Activated CD4-positive, alpha-beta T cell treated with anti-CD3 and anti-CD28 coated beads, Interleukin-2, amount 50 U/mL, for 4 hours (primary cell): Measurements from ENCODE around the gene PRRC2B.
A peak's percentile ranks its signal among the peaks of the same experiment; 100 is the strongest.
"Not testable (repeated sequence)": the region's sequence is repeated elsewhere in the genome, so short reads cannot be mapped to it uniquely, and the experiment has no call there.

Source experiments
- DNase-seq, 2 experiments: peaks; one replicate each; pipeline ENCODE4 v3.0.0-alpha.2; 2020

PRRC2B gene

DNA sequence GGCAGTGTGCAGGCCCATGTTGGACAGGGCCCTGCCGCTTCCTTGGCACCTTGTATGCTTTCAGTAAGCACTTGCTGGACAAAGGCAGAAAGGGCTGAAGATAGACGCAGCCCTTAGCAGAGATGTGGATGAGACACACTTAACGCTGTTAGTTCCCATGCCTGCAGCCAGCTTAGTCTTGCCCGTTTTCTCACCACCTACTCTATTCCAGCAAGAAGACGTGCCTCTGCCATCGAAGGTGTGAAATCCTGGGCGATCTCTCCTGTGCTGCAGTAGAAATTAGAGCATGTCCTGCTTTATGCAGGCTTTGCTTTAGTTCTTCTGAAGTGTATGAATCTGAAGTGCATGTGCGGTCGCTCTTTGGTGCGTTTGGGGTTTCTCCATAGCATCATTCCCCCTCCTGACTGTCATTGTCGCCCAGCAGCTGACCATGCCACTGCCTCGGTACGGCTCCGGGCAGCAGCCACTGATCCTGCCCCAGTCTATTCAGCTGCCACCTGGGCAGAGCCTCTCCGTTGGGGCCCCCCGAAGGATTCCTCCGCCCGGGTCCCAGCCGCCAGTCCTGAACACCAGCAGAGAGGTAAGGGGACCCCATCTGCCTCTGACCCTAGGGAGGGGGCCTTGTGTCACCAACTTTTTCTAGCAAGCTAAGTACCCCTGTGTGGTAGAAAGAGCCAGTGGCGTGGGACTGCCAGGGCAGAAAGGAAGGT lies 97.3 kb downstream of the PRRC2B start:
- no peak for DNase-seq

DNA sequence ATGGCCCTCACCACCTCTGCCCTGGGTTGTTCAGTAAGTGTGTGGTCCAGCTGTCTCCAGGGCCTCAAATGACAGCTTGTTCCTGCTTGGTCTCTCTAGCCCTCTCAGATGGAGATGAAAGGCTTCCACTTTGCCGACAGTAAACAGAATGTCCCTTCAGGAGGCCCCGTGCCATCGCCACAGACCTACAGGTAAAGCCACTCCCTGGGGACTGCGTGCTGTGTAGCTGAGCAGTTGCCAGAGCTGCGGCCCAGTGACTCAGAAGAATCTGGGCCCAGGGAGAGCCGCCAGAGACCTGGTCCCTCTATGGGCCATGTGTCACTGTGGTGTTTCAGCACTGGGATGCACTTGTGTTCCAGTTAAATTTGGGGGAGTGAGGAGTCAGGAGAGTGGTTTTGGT lies 98.2 kb downstream of the PRRC2B start:
- DNase-seq = no peak

DNA sequence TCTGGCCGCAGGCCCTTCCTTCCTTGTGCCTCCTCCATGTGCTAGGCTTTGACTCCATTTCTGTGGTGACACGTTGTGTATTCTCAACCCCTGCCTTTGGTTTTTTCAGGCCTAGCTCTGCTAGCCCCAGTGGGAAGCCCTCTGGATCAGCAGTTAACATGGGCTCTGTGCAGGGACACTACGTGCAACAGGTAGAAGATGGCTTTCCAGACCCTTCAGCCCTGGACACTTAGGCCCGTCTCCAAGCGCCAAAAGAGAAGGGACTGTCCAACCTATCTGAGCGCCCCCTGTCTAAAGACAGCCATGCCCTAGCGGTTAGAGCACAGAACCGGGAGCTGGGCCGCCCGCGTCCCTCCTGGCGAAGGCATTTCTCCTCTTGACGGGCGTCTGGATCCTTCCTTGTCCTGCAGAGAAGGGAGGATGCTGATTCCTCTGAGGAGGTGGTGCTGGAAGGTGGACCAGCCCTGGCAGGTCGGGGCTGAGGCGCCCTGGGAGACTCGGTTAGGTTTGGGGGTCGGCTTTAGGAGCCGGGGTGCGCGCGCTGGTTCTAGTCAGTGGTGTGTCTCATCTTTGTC lies 100.5 kb downstream of the PRRC2B start:
- DNase-seq = no peak

DNA sequence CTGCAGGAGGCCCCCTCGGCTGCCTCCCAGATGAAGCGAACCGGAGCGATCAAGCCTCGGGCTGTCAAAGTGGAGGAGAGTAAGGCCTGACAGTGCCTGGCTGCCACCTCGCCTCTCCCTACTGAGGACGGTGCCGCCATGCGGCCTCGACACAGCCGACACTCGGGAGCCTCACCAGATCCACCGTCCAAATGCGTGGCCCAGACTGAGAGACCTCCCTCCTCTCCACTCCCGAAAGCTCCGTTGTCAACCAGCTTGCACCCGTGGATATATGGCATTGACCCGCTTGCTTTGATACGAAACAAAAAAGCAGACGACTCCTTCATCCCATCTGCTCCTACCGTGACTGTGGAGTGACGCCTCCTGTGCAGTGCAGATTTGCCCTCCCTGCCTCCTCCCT lies 101.9 kb downstream of the PRRC2B start:
- DNase-seq = no peak

DNA sequence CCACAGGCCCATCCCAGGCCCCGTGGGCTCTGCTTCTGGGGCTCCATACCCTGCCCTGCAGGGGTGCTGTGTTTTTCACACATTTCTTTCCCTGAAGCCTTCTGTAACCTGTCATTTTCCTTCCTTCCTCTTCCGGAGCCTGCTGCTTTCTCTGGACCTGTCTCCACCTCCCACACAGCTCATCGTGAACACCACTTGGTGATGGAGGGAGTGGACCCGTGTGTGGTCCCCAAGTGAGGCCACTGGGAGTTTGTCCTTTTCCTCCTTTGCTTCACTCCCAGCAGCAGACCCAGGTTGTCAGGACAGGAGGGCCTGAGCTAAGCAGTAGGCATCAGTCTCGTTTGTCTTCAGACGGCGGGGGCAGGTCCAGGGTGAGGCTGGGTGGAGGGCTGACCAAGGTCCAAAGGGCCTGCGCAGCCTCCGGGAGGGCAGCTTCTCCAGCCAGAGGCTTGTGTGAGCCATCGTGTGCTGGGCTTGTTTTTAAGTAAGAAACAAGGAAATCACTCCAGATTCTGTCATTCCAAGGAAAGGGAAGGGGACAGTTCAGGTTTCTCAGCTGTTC lies 103.0 kb downstream of the PRRC2B start:
- no peak for DNase-seq

DNA sequence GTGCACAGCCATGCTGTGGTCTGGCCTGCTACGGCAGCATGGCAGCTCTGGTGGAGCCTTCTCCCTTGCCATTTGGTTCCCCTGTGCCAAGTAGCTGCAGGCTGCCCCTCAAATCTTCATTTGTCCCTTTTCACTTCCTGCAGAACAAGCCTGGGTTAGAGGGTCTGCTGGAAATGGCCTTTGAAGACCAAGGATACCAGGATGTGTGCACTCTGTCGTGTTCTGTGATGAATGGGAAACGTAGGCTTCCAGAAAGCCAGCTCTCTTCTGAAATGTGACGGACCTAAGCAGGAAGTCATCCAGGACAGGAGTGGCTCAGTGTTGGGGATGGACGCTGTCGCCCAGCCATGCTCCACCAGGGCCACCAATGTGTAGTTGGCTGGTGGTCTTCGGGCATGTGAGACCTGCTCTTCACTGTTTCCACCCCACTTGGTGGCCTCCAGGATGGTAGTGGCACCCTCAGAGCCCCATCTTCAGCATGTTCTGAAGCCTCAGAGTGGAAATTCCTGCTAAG lies 105.4 kb downstream of the PRRC2B start:
- DNase-seq = no peak

DNA sequence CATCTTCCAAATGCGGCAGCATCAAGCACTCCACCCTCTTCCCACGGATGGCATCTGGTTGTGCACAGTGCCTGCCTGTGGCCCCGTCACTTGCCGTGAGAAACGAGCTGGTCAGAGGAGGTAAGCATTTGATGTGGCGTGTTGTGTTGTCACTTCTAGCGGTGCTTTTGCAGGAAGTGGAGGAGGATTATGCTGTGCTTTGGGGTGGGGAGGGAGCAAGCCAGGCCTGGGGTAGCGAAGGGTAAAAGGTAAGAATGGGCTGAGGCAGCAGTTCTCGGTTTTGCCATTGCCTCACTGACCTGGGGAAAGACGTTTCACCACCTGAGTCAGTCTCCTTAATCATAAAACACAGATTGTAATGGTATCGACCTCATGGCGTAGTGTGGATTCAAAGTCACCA lies 106.5 kb downstream of the PRRC2B start:
- DNase-seq = peak; percentile 59 to 66

DNA sequence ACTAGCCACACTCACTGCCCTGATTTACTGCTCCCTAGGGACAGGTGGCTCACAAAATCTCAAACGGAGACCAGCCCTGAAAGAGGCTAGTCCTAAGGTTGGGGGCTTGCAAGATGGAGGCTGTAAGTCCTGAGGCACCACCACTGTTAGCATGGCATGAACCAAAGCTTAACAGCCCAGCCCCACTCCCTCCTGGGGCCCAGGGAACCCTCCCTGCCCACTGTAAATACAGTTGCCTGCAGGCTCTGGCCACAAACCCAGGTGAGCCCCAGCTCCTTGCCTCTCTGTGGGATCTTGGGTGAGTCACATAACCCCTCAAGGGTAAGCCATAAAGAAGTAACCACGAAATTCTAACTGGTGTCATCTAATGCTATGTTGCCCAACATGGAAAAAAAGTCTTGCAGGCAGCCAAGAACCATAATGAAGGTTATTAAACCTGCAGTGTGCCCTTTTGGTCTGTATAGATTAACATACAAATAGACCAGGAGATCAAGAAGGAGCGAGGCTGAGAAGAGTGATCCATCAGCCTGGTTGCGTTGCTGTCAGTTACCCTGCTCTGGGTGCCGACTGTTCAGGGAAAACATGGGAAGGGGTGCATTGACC lies 107.2 kb downstream of the PRRC2B start:
- peak; percentile 36 to 51 for DNase-seq

DNA sequence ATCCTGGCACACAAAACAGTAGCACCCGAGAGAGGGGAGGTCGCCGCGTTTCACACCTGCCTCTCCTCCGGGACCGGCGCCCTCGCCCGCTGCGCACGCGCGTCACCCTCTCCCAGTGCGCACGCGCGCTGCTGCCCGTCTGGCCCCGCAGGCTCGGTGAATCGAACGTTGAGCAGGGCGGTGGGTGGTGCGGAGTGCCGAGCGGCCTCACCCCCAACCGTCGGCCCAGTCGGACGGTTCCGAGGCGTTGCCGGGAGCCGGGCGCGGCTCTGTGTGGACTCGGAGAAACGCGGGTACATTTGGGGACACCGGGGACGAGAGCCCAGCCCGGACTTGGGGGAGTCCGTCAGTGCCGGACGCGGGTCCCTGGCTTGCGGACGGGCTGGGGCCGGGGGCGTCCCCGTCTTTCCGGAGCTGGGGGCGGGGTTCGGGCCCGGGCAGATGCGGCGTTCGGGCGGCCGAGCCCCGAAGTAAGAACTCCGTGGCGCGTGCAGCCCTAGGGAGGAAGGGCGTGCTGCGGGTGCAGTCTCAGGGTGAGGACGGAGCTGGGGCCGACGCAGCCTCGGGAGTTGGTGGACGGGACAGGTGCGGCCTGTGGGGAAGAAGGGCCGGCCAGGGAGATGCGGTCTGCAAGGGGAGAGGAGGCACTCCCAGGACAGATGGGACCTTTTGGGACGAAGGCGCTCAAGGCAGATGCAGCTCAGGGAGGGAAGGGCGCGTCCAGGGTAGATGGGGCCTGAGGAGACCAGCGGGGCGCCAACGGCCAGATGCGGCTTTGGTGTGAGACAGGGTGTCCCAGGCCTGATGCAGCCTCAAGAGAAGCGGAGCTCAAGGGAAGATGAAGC lies 109.1 kb downstream of the PRRC2B start, which contains the start of gene POMT1:
Gene POMT1, plus strand, starts transcription at position 138 of the 845 bp plus-strand sequence. CDS start 1,301 bp downstream, outside the sequence.
- peak; percentile 82 to 84 for DNase-seq

DNA sequence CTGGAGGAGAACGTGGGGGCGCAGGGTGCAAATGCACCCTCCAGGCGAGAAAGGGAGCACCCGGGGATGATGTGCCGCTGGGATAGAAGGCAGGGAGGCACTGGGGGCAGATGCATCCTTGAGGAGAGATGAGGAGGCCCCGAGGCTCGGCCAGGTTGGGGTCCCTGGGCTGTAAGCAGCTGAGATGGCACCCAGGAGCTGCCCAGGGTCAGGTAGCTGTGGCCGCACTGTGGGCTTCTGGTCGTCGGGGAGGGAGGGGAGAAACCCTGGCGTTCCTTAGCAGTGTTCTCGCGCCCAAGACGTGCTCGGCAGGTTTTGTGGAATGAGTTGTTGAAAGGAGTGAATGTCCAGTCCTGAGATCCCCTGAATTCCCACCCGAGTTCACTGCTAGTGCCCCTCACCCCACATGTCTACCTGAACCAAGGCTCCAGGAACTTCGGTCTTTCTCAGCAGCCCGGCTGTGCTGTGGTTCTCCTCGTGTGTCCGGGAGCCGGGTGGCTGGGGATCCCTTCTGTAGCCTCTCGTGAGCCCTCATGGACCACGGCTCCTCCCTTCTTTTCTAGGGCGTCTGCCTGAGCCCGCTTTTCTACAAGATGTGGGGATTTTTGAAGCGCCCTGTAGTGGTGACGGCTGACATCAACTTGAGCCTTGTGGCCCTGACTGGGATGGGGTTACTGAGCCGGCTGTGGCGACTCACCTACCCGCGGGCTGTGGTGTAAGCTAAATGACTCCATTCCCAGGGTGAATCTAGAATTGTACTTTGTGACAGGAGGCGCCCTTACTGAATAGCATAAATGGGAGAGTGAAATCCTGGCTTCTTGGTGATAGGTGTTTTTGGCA lies 110.0 kb downstream of the PRRC2B start:
- peak; percentile 52 to 54 for DNase-seq

DNA sequence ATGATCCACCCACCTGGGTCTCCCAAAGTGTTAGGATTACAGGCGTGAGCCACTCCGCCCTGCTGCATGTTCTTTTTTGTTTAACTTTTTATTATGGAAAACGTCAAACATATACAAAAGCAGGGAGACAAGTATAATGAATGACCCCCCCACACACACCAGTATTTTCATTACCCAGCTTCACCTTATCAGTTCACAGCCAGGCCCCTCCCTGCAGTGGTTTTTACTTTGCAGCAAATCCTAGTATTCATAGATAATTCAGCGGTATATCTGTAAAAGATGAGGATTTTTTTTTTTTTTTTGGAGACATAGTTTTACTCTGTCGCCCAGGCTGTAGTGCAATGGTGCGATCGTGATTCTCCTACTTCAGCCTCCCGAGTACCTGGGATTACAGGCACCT lies 111.1 kb downstream of the PRRC2B start:
- no peak for DNase-seq

DNA sequence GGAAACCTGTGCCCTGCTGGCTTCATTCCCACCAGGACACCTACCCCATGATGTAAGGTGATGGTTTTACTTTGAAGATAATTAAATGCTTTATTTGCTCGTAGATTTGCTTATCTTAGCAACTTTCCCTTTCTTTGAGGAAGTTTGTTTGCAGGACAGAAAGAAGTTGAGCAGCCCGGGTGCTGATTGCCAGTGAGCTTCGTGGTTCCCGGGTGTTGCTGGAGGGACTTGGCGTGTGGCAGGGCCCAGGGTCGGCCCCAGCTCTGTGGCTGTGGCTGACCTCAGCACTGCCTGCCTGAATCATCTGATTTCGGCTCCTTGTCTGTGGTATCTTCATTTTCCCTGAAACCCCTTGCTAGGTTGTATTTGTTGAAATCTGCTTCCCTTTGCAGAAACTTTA lies 117.5 kb downstream of the PRRC2B start:
- DNase-seq = no peak

DNA sequence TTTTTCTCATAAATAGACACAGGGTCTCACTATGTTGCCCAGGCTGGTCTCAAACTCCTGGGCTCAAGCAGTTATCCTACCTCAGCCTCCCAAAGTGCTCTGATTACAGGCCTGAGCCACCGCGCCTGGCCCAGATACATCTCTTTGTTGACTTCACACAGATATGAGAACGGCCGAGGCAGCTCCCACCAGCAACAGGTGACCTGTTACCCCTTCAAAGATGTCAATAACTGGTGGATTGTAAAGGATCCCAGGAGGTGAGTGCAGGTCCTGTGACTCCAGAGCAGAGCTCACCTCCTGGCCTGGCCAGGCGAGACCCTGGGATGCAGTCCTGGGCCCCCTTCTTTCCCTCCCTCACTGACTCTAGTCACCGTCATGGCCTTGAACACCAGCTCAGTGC lies 118.0 kb downstream of the PRRC2B start:
- DNase-seq = no peak

DNA sequence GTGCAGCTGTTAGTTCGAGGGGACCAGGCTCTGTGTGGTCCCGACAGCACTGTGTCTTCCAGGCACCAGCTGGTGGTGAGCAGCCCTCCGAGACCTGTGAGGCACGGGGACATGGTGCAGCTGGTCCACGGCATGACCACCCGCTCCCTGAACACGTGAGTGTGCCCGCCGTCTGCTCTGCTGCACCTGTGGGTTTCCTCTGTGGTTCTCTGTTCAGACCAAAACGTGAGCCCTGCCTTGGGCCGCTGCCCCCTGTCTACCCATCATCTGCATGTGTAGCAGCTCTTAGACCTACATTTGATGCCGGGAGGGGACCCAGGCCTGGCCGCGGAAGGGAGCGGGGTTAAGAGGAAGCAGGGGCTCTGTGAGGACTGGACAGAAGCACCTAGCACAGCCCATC lies 119.3 kb downstream of the PRRC2B start:
- DNase-seq = no peak

DNA sequence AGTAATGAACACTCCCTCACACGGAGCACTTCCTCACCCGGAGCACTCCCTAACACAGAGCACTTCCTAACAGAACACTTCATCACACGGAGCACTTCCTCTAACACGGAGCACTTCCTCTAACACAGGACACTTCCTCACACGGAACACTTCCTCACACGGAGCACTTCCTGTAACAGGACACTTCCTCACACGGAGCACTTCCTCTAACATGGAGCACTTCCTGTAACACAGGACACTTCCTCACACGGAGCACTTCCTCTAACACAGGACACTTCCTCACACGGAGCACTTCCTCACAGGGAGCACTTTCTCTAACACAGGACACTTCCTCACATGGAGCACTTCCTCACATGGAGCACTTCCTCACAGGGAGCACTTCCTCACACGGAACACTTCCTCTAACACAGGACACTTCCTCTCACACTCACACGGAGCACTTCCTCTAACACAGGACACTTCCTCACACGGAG lies 121.7 kb downstream of the PRRC2B start:
- DNase-seq = not testable (repeated sequence)

DNA sequence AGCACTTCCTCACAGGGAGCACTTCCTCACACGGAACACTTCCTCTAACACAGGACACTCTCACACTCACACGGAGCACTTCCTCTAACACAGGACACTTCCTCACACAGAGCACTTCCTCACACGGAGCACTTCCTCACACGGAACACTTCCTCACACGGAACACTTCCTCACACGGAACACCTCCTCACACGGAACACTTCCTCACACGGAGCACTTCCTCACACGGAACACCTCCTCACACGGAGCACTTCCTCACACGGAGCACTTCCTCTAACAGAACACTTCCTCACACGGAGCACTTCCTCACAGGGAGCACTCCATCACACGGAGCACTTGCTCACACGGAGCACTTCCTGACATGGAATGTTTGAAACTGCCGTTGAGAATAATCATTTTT lies 122.2 kb downstream of the PRRC2B start:
- DNase-seq = no peak

DNA sequence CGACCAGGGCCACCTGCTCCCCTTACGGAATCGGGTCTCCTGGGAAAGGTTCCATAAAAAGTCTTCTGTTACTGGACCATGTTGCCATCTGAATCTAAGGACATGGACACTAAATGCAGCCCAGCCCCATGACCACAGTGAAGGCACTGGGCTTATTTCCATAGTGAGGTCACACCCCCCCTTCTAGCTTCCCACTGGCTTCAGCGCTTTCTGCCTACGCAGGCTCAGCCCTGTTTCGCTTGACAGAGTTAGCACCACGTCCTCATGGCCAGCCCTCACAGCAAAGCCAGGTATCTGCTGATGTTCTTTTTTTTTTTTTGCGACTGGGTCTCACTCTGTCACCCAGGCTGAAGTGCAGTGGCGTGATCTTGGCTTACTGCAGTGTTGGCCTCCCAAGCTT lies 123.0 kb downstream of the PRRC2B start:
- DNase-seq = no peak

DNA sequence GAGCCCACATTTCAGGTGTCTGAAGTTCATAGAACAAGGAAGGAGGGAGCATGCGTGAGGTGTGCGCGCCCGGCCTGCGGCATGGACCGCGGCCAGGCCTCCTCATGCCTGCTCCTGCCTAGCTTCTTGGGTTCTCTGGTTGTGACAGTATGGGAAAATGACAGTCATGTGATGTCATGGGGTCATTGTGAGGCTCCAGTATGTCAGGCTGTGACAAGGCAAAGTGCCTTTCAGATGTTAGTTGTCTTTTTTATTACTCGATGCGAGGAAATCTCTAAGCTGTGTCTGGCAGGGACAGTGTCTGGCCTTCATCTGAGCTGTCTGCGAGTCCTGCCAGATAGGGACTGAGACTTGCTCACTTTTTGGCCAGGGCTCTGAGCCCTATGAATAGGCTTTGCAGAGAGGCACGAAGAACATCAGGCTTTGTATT lies 123.9 kb downstream of the PRRC2B start:
- DNase-seq = no peak

DNA sequence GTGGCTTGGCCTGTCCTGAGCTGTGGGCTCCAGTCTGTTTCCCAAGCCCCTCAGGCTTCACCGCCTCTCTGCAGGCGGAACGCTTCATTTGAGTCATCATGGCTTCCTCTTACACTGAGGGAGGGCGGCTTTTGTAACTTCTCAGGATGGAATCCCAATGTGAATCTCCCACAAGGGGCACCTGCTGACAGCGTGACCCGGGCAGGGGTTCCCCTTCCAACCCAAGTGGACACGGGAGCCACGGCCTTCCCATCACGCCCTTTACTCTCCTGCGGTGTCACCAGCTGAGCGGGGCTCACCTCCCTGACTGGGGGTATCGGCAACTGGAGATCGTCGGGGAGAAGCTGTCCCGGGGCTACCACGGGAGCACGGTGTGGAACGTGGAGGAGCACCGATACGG lies 124.7 kb downstream of the PRRC2B start:
- DNase-seq = no peak

DNA sequence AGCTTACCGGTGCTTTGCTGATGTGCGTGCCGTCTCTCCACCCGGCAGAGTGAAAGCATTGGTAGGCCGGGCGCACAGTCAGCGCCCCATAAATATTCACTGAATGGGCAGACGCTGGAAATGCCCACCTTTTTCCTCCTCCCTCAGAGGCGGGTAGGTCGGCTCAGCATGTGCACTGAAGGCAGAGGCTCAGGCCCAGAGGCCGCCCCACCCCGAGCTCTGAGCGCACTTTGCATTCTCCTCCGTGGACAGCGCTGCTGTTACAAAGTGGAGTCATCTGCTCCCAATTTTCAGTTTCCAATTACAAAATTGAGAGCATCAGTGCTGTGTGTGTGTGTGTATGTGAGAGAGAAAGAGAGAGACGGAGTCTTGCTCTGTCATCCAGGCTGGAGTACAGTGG lies 126.6 kb downstream of the PRRC2B start:
- no peak for DNase-seq

DNA sequence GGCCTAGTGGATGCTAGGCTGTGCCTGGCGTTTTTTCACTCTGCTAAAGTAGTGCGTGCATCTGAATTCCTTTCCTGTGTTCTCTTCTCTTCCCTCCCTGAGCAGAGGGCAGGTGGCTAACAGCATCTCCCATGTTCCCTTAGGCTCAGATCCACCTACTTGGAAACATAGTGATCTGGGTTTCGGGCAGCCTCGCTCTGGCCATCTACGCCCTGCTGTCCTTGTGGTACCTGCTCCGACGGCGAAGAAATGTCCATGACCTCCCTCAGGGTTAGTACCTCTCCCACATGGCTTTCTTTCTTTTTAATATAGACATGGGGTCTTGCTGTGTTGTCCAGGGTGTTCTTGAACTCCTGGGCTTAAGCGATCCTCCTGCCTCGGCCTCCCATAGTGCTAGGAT lies 127.3 kb downstream of the PRRC2B start:
- no peak for DNase-seq

DNA sequence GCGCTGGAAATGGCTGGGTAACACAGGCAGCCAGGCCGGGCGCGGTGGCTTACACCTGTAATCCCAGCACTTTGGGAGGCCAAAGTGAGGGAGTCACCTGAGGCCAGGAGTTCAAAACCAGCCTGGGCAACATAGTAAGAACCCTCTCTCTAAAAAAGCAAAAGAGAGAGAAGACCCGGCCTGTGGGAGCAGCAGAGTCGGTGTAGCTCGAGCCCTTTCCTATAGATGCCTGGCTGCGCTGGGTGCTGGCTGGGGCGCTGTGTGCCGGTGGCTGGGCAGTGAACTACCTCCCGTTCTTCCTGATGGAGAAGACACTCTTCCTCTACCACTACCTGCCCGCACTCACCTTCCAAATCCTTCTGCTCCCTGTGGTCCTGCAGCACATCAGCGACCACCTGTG lies 127.9 kb downstream of the PRRC2B start:
- no peak for DNase-seq
